ENCODE results near the gene BORCS8. TPM values are rescaled to one million over a fixed set of nuclear protein-coding genes. Genes with fewer than 3 reads are reported as not detected.

BORCS8 gene
- total and polyA plus RNA-seq, 9 donors = 7.8 to 16.6 (median 11.9) TPM

DNA sequence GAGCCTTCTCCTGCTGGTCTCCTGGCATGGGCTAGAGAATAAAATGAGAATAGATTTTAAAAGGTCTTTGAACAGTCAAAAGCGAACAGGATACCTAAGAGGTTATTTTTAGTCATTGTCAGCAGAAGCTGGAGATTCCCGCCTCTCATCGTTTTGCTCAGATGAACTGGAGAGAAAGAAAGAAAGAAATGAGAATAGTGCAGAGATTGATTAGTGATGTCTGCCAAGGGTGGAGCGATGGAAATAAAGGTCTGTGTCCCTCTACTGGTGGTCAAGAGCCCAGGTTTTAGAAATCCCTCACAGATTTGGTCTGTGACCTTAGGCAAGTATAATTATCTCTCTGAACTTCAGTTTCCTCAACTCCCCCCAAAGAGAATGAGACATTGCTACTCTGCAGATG lies 25.1 kb upstream of the BORCS8 start:
- no peaks in the 10 kb centered on the region for H3K9me3 ChIP-seq (replicated peaks; ENCODE audit: control insufficient read depth, low read depth, low read length)
- WGBS (ENCODE audit: insufficient coverage) = 47% methylated on average over 3 of the region's 4 CpGs
- no peak for DNase-seq
- H3K4me1 ChIP-seq (ENCODE audit: control insufficient read depth, insufficient read depth, low read length) = no peaks in the 10 kb centered on the region
- H3K4me3 ChIP-seq (ENCODE audit: low read length) = no peak overlapping the region
- H3K27ac ChIP-seq (ENCODE audit: low read length) = no peak overlapping the region
- H3K27me3 ChIP-seq (ENCODE audit: control insufficient read depth, insufficient read depth, low read length) = peaks cover 24% of the 10 kb centered on the region
- H3K36me3 ChIP-seq (ENCODE audit: control insufficient read depth, insufficient read depth, low read length) = no peaks in the 10 kb centered on the region

DNA sequence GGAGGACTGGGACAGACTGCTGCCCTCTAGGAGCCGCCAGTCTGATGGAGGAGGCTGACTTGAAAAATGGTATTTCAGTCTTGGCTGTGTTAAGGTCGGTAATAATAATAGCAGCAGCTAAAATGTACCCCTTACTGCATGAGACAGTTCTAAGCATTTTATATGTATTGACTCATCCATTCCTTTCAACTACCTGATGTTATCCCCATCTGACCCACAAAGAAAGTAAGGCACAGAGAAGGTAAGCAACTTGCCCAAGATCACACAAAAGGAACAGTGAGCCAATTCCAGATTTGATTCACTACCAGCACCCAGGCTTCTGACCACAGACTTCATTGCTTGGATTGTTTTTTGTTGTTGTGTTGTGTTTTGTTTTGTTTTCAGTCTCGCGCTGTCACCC lies 23.8 kb upstream of the BORCS8 start:
- no peaks in the 10 kb centered on the region for H3K4me1 ChIP-seq (ENCODE audit: control insufficient read depth, insufficient read depth, low read length)
- H3K36me3 ChIP-seq (ENCODE audit: control insufficient read depth, insufficient read depth, low read length) = no peaks in the 10 kb centered on the region
- no peak overlapping the region for H3K4me3 ChIP-seq (ENCODE audit: low read length)
- DNase-seq = no peak
- no peaks in the 10 kb centered on the region for H3K9me3 ChIP-seq (replicated peaks; ENCODE audit: control insufficient read depth, low read depth, low read length)
- H3K27ac ChIP-seq (ENCODE audit: low read length) = no peak overlapping the region
- WGBS (ENCODE audit: insufficient coverage) = no CpG with 5 or more reads among the region's 4 CpGs
- H3K27me3 ChIP-seq (ENCODE audit: control insufficient read depth, insufficient read depth, low read length) = peaks cover 37% of the 10 kb centered on the region

DNA sequence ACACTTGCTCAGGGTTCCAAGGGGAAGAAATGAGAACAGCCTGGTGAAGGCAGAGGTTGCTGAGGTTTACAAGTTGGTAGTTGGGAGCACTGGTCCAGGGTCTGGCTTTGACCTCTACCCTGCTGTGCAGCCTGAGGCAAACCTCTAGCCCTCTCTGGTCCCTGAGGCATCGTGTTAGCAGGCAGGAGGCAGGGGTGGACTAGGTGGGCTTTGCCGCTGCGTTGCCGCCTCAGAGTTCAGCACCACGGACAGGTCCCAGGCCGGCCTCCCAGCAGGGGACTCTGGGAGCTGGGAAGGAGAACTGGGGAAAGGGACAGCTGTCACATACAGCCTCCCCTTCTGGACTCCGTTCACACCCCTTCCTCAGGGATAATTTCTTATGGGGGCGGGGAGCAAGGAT lies 22.9 kb upstream of the BORCS8 start:
- H3K27ac ChIP-seq (ENCODE audit: low read length) = no peak overlapping the region
- H3K4me1 ChIP-seq (ENCODE audit: control insufficient read depth, insufficient read depth, low read length) = no peaks in the 10 kb centered on the region
- peak; percentile 69 for DNase-seq
- no peaks in the 10 kb centered on the region for H3K9me3 ChIP-seq (replicated peaks; ENCODE audit: control insufficient read depth, low read depth, low read length)
- WGBS (ENCODE audit: insufficient coverage) = 0% methylated on average over 6 of the region's 8 CpGs
- peaks cover 43% of the 10 kb centered on the region for H3K27me3 ChIP-seq (ENCODE audit: control insufficient read depth, insufficient read depth, low read length)
- no peak overlapping the region for H3K4me3 ChIP-seq (ENCODE audit: low read length)
- no peaks in the 10 kb centered on the region for H3K36me3 ChIP-seq (ENCODE audit: control insufficient read depth, insufficient read depth, low read length)

DNA sequence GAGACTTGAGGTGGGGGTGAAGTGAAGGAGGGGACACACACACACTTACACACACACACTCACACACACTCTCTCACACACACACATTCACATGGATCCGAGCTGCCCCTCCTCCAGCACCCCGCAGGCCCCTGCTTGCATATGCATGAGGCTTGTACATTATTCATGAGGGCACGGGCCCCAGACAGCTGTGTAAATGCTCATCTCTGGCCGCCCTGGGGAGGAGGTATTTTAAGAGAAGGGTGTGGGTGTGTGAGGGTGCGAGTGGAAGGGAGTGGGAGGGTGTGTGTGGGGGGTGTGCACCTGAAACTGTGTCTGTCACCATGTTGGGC lies 22.2 kb upstream of the BORCS8 start:
- 5% methylated on average over 4 of the region's 5 CpGs for WGBS (ENCODE audit: insufficient coverage)
- Histone ChIP-seq H3K4me3 (ENCODE audit: low read length) (no peak overlapping the region), H3K27ac (ENCODE audit: low read length) (no peak overlapping the region), H3K4me1 (ENCODE audit: control insufficient read depth, insufficient read depth, low read length) (no peaks in the 10 kb centered on the region), H3K36me3 (ENCODE audit: control insufficient read depth, insufficient read depth, low read length) (no peaks in the 10 kb centered on the region), H3K27me3 (ENCODE audit: control insufficient read depth, insufficient read depth, low read length) (peaks cover 43% of the 10 kb centered on the region), H3K9me3 (replicated peaks; ENCODE audit: control insufficient read depth, low read depth, low read length) (no peaks in the 10 kb centered on the region)
- no peak for DNase-seq

DNA sequence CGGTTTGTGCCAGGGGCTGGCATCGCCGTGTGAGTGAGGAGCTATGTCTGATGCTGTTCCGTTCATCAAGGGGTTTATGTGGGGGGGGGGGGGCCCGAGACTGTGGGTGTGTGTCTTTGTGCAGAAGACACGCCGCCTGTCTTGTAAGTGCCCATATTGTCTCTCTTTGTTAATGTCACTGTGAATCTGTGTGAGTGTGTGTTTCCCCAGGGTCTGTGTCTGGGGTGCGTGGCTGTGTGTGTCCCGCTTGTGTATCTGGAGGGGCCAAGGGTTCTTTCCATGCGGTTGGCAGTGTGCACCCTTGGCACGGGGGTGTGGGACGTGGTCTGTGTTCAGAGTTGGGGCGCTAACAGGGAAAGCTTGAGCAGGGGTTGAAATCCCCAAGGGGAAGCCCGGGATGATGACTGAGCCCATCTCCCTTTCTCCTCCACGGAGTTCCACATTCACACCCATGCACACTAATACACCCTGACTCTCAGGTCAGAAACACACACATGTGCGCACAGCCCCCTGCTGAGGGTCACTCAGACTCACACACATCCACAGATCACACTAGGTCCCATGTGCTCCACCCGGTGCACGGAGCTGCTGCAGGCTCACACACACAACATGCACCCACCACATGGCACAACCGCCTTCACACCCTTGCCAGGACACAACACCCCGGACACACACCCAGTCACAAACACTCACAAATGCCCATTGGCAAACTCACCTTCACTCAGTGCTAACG lies 21.6 kb upstream of the BORCS8 start:
- Histone ChIP-seq H3K4me1 (ENCODE audit: control insufficient read depth, insufficient read depth, low read length) (no peaks in the 10 kb centered on the region), H3K27me3 (ENCODE audit: control insufficient read depth, insufficient read depth, low read length) (peaks cover 43% of the 10 kb centered on the region), H3K36me3 (ENCODE audit: control insufficient read depth, insufficient read depth, low read length) (no peaks in the 10 kb centered on the region), H3K4me3 (ENCODE audit: low read length) (no peak overlapping the region), H3K9me3 (replicated peaks; ENCODE audit: control insufficient read depth, low read depth, low read length) (no peaks in the 10 kb centered on the region), H3K27ac (ENCODE audit: low read length) (no peak overlapping the region)
- WGBS (ENCODE audit: insufficient coverage) = 42% methylated on average over 12 of the region's 21 CpGs
- no peak for DNase-seq

DNA sequence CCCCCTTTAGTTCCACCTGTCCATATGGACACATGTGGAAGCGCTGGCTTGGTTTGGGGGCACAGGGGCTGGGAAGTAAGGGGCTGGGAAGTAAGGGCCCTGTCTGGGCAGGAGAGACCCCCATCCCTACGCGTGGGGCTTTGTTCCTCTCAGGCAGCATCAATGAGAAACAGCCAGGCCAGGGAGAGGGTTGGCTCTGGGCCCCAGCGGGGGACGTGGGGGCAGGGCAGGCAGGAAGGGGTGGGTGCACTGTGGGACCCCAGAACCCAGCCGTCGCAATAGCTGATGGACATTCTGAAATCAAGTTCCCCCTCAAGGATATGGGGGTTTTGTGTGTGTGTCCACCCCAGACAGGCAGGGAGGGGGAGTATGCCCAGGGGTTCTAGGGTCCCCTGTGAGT lies 21.0 kb upstream of the BORCS8 start:
- DNase-seq = no peak
- 3% methylated on average over 5 of the region's 7 CpGs for WGBS (ENCODE audit: insufficient coverage)
- H3K27ac ChIP-seq (ENCODE audit: low read length) = no peak overlapping the region
- no peaks in the 10 kb centered on the region for H3K4me1 ChIP-seq (ENCODE audit: control insufficient read depth, insufficient read depth, low read length)
- H3K27me3 ChIP-seq (ENCODE audit: control insufficient read depth, insufficient read depth, low read length) = peaks cover 43% of the 10 kb centered on the region
- no peak overlapping the region for H3K4me3 ChIP-seq (ENCODE audit: low read length)
- H3K36me3 ChIP-seq (ENCODE audit: control insufficient read depth, insufficient read depth, low read length) = no peaks in the 10 kb centered on the region
- H3K9me3 ChIP-seq (replicated peaks; ENCODE audit: control insufficient read depth, low read depth, low read length) = no peaks in the 10 kb centered on the region

DNA sequence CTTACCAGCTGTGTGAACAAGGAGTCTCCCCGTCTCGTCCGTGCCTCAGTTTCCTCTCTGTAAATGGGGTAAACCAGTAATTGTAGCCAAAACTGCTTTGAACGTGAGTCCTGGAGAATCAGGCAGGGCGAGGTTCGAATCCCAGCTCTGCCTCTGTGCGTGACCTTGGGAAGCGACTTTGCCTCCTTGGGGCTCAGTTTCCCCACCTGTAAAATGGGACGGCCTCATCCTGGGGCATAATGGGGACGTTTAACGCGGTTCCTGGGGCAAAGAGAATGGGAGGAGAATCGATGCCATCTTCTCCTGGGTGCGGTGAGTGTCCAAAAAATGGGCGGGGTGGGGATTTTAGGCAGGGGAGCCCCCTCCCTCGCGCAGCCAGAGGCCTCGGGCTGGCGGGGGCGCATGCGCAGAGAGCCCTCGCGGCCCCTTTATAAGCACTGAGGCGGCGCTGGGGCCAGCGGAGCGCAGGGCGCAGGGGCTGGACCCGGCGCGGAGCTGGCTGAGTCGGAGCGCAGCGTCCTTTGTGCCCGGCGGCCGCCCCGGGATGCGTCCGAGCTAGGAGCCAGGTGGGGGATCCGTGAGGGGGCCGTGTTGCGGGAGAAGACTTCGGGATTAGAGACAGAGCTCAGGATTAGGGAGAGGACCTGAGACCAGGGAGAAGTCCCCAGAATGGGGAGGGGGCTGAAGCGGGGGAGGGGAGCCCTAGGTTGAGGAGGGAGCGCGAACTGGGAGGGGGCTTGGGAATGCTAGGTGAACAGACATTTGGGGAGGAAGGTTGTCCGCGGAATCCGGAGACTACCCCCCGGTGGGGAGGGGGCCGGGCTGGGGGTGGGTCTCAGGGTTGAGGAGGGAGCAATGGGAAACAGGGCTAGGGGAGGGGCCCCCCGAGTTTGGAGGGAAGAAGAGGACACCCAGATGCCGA lies 19.8 kb upstream of the BORCS8 start, which contains the start of gene NCAN:
Gene NCAN, plus strand, starts transcription at position 460 of the 922 bp plus-strand sequence. CDS start 4,996 bp downstream, outside the sequence.
- H3K4me3 ChIP-seq (ENCODE audit: low read length) = no peak within 1 kb of the TSS
- peaks cover 45% of the 10 kb centered on the region for H3K27me3 ChIP-seq (ENCODE audit: control insufficient read depth, insufficient read depth, low read length)
- no peak for DNase-seq
- H3K9me3 ChIP-seq (replicated peaks; ENCODE audit: control insufficient read depth, low read depth, low read length) = no peaks in the 10 kb centered on the region
- no peaks in the 10 kb centered on the region for H3K4me1 ChIP-seq (ENCODE audit: control insufficient read depth, insufficient read depth, low read length)
- no peak within 1 kb of the TSS for H3K27ac ChIP-seq (ENCODE audit: low read length)
- no peaks in the 10 kb centered on the region for H3K36me3 ChIP-seq (ENCODE audit: control insufficient read depth, insufficient read depth, low read length)
- 7% methylated on average over 50 of the region's 54 CpGs for WGBS (ENCODE audit: insufficient coverage)

DNA sequence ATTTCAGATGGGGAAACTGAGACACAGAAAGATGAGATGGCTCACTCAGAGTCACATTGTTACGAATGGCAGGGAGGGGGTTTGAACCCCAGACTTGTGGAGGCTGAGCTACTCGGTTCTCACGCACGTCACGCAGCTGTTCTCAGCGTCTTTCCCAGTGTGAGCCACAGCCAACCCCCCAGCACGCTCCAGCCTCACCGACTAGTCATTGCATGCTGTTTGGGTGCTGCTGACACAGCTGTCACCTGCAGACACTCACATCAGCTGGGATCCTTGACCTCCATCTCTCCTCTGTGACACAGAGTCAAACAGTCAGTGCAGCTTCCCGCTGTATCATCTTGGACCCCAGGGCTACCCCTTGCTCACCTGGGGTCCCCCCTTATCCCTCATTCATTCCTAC lies 17.4 kb upstream of the BORCS8 start:
- Histone ChIP-seq H3K27ac (ENCODE audit: low read length) (no peak overlapping the region), H3K36me3 (ENCODE audit: control insufficient read depth, insufficient read depth, low read length) (no peaks in the 10 kb centered on the region), H3K4me1 (ENCODE audit: control insufficient read depth, insufficient read depth, low read length) (no peaks in the 10 kb centered on the region), H3K27me3 (ENCODE audit: control insufficient read depth, insufficient read depth, low read length) (peaks cover 46% of the 10 kb centered on the region), H3K9me3 (replicated peaks; ENCODE audit: control insufficient read depth, low read depth, low read length) (no peaks in the 10 kb centered on the region), H3K4me3 (ENCODE audit: low read length) (no peak overlapping the region)
- DNase-seq = no peak
- 55% methylated on average over 8 of the region's 9 CpGs for WGBS (ENCODE audit: insufficient coverage)

DNA sequence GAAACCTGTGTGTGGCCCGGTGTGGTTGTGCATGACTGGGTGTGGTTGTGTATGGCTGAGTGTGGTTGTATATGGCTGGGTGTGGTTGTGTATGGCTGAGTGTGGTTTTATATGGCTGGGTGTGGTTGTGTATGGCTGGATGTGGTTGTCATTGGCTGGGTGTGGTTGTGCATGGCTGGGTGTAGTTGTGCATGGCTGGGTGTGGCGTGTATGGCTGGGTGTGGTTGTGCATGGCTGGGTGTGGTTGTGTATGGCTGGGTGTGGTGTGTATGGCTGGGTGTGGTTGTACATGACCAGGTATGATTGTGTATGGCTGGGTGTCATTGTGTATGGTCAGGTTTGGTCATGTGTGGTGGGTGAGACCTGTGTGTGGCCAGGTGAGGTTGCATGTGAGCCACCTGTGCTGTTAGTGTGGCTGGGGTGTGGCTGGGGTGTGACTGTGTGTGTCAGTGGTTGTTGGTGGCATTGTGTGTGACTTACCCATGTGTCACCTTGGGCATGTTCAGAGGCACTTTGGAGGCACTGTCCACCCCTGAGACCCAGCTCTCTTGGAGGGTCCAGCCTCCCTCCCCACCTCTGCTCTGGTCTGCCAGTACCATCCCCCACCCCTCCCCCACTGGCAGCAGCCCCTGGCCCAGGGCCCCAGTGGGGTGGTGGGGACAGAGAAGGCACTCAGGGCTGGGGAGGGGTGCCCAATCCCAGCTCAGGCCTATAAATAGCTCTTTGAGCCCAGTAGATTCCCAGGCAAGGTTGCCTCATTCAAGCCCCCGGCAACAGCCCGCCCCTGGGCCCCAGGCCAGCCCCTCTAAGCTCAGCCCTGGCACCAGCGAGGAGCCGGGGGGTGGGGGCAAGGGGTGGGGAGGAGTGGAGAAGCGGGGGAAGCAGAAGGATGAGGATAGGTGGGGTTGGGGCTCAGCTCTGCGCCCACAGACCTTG lies 16.0 kb upstream of the BORCS8 start:
- Histone ChIP-seq H3K27me3 (ENCODE audit: control insufficient read depth, insufficient read depth, low read length) (peaks cover 33% of the 10 kb centered on the region), H3K36me3 (ENCODE audit: control insufficient read depth, insufficient read depth, low read length) (no peaks in the 10 kb centered on the region), H3K4me3 (ENCODE audit: low read length) (no peak overlapping the region), H3K4me1 (ENCODE audit: control insufficient read depth, insufficient read depth, low read length) (peaks cover under 1% of the 10 kb centered on the region), H3K9me3 (replicated peaks; ENCODE audit: control insufficient read depth, low read depth, low read length) (no peaks in the 10 kb centered on the region), H3K27ac (ENCODE audit: low read length) (no peak overlapping the region)
- no peak for DNase-seq
- 96% methylated on average over 2 of the region's 8 CpGs for WGBS (ENCODE audit: insufficient coverage)

Data from muscle of leg (tissue), 11 donors.